C4-2B (cell line): ENCODE measurements around the gene CMTM2.

Experiments
- ZFX ChIP-seq: fragments of 450-650 bp; IDR thresholded peaks from 2 replicates; pipeline ENCODE4 v1.6.1; 2017
- TF ChIP-seq, protein P1 (sequence below): fragments of 450-650 bp; conservative IDR thresholded peaks from 2 replicates; pipeline ENCODE4 v1.5.1; 2017; ENCODE audit warnings: mild to moderate bottlenecking

DNA sequence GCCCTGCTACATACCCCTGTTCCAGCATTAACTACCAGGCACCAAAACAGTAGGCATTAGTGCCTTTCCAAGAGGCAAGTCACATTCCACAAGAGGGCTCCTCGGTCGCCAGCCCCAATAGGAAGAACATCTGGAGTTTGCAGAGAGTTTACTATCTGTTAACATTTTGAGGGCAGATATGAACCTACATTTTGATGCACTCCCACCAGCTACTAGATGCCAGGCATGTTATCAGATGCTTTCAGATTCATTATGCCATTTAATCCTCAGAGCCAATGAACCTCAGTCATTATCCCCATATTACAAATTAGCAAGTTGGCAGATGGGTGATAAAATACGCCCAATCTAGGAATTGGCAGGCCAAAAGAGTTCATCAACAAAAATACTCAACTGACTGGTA lies 4.2 kb upstream of the CMTM2 start:
- TF ChIP-seq, protein P1, sequence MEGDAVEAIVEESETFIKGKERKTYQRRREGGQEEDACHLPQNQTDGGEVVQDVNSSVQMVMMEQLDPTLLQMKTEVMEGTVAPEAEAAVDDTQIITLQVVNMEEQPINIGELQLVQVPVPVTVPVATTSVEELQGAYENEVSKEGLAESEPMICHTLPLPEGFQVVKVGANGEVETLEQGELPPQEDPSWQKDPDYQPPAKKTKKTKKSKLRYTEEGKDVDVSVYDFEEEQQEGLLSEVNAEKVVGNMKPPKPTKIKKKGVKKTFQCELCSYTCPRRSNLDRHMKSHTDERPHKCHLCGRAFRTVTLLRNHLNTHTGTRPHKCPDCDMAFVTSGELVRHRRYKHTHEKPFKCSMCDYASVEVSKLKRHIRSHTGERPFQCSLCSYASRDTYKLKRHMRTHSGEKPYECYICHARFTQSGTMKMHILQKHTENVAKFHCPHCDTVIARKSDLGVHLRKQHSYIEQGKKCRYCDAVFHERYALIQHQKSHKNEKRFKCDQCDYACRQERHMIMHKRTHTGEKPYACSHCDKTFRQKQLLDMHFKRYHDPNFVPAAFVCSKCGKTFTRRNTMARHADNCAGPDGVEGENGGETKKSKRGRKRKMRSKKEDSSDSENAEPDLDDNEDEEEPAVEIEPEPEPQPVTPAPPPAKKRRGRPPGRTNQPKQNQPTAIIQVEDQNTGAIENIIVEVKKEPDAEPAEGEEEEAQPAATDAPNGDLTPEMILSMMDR, result no peak
- TF ChIP-seq ZFX, result no peak
